Measurements from ENCODE around the gene BCL11A. TPM values are rescaled to one million over a fixed set of nuclear protein-coding genes. Genes with fewer than 3 reads are reported as not detected.

Gene BCL11A
- total and polyA plus RNA-seq, 2 of the 13 experiments (the other 11 are each of a cell fraction or from before 2014, with no cell fraction given) = not detected

DNA sequence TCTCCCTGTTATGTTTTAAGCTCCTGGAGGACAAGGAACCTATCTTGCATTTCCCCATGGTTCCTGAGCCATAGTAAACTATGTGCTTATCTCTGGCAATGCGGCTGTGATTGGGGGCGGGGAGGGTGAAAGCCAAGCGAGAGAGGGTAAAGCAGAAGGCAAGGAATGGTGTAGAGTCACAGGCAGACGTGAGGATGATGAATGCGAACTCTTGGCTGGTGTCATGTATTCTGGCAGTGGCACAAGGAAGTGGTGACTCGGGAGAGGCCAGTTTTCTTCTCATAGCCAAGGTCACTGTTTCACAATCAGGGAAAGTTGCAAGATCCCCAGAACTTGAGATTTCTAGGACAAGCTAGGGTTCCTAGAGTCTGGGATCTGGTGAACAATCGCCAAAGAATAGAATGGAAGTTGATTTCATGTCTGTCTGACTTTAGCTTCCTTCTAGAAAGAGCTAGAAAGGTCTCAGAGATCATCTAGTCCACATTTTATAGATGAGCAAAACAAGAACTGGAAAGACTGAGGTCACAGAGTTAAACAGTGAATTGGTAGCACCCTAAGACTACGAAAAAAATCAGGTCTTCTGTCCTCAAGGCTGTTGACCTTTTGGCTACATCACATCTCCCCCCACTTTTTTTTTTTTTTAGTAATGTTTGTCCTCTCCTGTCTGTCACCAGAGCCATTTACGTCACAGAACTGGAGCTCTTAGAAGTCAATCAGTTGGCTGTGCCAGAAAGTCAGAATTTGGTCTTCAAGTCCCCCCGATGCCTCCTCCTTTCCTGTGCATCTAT is 137.0 kb downstream of the BCL11A start:
- WGBS (ENCODE audit: low lambda C conversion rate) = 16% methylated on average over 10 of the region's 10 CpGs
- Histone ChIP-seq H3K36me3 (replicated peaks in 1 of 2; ENCODE audit: control insufficient read depth in 1 of 2, insufficient read depth in 2 of 2, low read length in 2 of 2) (no peaks in the 10 kb centered on the region), H2AFZ (ENCODE audit: low read length) (no peak overlapping the region), H3K27me3 (ENCODE audit: control insufficient read depth in 1 of 2, insufficient read depth in 2 of 2, low read length in 2 of 2) (peaks cover 0 to 3% of the 10 kb centered on the region in 2 experiments; a peak in 1 of 5 replicates), H3K9me3 (ENCODE audit: low read length) (no peaks in the 10 kb centered on the region), H3K27ac (ENCODE audit: extremely low read length, insufficient read depth, low read length) (no peak overlapping the region), H3K79me2 (ENCODE audit: insufficient read depth, low read length) (no peaks in the 10 kb centered on the region), H3K4me1 (ENCODE audit: insufficient read depth, low read length) (no peaks in the 10 kb centered on the region), H3K4me2 (ENCODE audit: low read depth, low read length) (no peak overlapping the region), H3K4me3 (replicated peaks in 1 of 3; ENCODE audit: insufficient read depth in 1 of 3, low read depth in 2 of 3, low read length in 3 of 3) (no peak overlapping the region), H3K9ac (ENCODE audit: insufficient read depth, low read depth, low read length) (no peak overlapping the region), H4K20me1 (ENCODE audit: insufficient read depth, low read length) (no peaks in the 10 kb centered on the region)
- in situ Hi-C loops (cut with HindIII; ENCODE audit: extremely low pct_ligation_motif_present, low pct_unique_long_range_greater_than_20kb) = no loop called here
- ChIA-PET POLR2A (no interaction called here), CTCF (ENCODE audit: low intra/inter-chr PET ratio, low total read pairs) (no interaction called here)
- intact Hi-C loops (cut with micrococcal nuclease; ENCODE audit: unreplicated experiment) = no loop called here
- ATAC-seq = peak; percentile 42
- DNase-seq (ENCODE audit: low spot score) = no peak
- BruUV-seq (replicated peaks) = no TSS peak
- TF ChIP-seq ZNF101 (CRISPR knock-in tag; IDR thresholded peaks at IDR 0.05; ENCODE audit: borderline replicate concordance, low read depth) = no peak
- TF ChIP-seq CREB1 (IDR thresholded peaks at IDR 0.05) = peak; percentile 56; the same call in 1 of the 2 replicates
- no peak for TF ChIP-seq CREB1 (CRISPR knock-in tag; IDR thresholded peaks at IDR 0.05)
- FAIRE-seq = no peak

GRCh38 chr2:60415814-60416213 is 137.6 kb downstream of the BCL11A start:
- ATAC-seq (peak; percentile 55; the same call in 2 of the 3 replicates), FAIRE-seq (no peak), DNase-seq (ENCODE audit: low spot score) (no peak)
- H4K20me1 ChIP-seq (ENCODE audit: insufficient read depth, low read length) = no peaks in the 10 kb centered on the region
- no peak overlapping the region for H3K4me3 ChIP-seq (replicated peaks in 1 of 3; ENCODE audit: insufficient read depth in 1 of 3, low read depth in 2 of 3, low read length in 3 of 3)
- H3K27ac ChIP-seq (ENCODE audit: extremely low read length, insufficient read depth, low read length) = no peak overlapping the region
- H3K79me2 ChIP-seq (ENCODE audit: insufficient read depth, low read length) = no peaks in the 10 kb centered on the region
- H3K4me2 ChIP-seq (ENCODE audit: low read depth, low read length) = no peak overlapping the region
- no TSS peak for BruUV-seq (replicated peaks)
- H3K4me1 ChIP-seq (ENCODE audit: insufficient read depth, low read length) = no peaks in the 10 kb centered on the region
- in situ Hi-C loops (cut with HindIII; ENCODE audit: extremely low pct_ligation_motif_present, low pct_unique_long_range_greater_than_20kb) = no loop called here
- H3K27me3 ChIP-seq (ENCODE audit: control insufficient read depth in 1 of 2, insufficient read depth in 2 of 2, low read length in 2 of 2) = peaks cover 0 to 3% of the 10 kb centered on the region in 2 experiments; a peak in 1 of 5 replicates
- H3K9me3 ChIP-seq (ENCODE audit: low read length) = no peaks in the 10 kb centered on the region
- H2AFZ ChIP-seq (ENCODE audit: low read length) = no peak overlapping the region
- no peak overlapping the region for H3K9ac ChIP-seq (ENCODE audit: insufficient read depth, low read depth, low read length)
- H3K36me3 ChIP-seq (replicated peaks in 1 of 2; ENCODE audit: control insufficient read depth in 1 of 2, insufficient read depth in 2 of 2, low read length in 2 of 2) = no peaks in the 10 kb centered on the region
- ChIA-PET CTCF (ENCODE audit: low intra/inter-chr PET ratio, low total read pairs) (no interaction called here), POLR2A (no interaction called here)
- intact Hi-C loops (cut with micrococcal nuclease; ENCODE audit: unreplicated experiment) = no loop called here
- TF ChIP-seq GLI4 (CRISPR knock-in tag; IDR thresholded peaks at IDR 0.05; ENCODE audit: borderline replicate concordance) (no peak), BRCA1 (CRISPR knock-in tag; IDR thresholded peaks at IDR 0.05) (no peak), ZNF563 (CRISPR knock-in tag; IDR thresholded peaks at IDR 0.05) (no peak), TBX2 (CRISPR knock-in tag; IDR thresholded peaks at IDR 0.05; ENCODE audit: borderline replicate concordance) (no peak), ISL2 (CRISPR knock-in tag; IDR thresholded peaks at IDR 0.05) (no peak), ZNF3 (CRISPR knock-in tag; IDR thresholded peaks at IDR 0.05) (no peak), ZNF414 (CRISPR knock-in tag; IDR thresholded peaks at IDR 0.05) (no peak), NFYB (CRISPR knock-in tag; IDR thresholded peaks at IDR 0.05) (no peak), ZNF558 (CRISPR knock-in tag; IDR thresholded peaks at IDR 0.05; ENCODE audit: borderline replicate concordance) (no peak), IRX3 (CRISPR knock-in tag; IDR thresholded peaks at IDR 0.05; ENCODE audit: borderline replicate concordance, low read depth) (no peak)
- TF ChIP-seq, protein P1, sequence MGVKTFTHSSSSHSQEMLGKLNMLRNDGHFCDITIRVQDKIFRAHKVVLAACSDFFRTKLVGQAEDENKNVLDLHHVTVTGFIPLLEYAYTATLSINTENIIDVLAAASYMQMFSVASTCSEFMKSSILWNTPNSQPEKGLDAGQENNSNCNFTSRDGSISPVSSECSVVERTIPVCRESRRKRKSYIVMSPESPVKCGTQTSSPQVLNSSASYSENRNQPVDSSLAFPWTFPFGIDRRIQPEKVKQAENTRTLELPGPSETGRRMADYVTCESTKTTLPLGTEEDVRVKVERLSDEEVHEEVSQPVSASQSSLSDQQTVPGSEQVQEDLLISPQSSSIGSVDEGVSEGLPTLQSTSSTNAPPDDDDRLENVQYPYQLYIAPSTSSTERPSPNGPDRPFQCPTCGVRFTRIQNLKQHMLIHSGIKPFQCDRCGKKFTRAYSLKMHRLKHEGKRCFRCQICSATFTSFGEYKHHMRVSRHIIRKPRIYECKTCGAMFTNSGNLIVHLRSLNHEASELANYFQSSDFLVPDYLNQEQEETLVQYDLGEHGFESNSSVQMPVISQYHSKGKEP (CRISPR knock-in tag; IDR thresholded peaks at IDR 0.05) = no peak
- TF ChIP-seq, protein P2, sequence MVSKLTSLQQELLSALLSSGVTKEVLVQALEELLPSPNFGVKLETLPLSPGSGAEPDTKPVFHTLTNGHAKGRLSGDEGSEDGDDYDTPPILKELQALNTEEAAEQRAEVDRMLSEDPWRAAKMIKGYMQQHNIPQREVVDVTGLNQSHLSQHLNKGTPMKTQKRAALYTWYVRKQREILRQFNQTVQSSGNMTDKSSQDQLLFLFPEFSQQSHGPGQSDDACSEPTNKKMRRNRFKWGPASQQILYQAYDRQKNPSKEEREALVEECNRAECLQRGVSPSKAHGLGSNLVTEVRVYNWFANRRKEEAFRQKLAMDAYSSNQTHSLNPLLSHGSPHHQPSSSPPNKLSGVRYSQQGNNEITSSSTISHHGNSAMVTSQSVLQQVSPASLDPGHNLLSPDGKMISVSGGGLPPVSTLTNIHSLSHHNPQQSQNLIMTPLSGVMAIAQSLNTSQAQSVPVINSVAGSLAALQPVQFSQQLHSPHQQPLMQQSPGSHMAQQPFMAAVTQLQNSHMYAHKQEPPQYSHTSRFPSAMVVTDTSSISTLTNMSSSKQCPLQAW (CRISPR knock-in tag; IDR thresholded peaks at IDR 0.05) = no peak

Data from HepG2 (cell line).